GM10266 (cell line): ENCODE results near the gene SORCS2.

Source experiments
- DNase-seq: peaks from one replicate; pipeline ENCODE4 v3.0.0; 2012; ENCODE audit errors: extremely low spot score
- CTCF ChIP-seq: IDR thresholded peaks from 2 replicates; pipeline ENCODE4 v1.5.1; 2012; ENCODE audit warnings: mild to moderate bottlenecking, low read depth; ENCODE audit not compliant: control insufficient read depth, insufficient read depth; ENCODE audit errors: missing control alignments

Gene SORCS2

GRCh38 chr4:7516773-7517144, 324.4 kb downstream of the SORCS2 start:
- DNase-seq: no peak
- no peak for TF ChIP-seq CTCF

- no peak for DNase-seq
- no peak for TF ChIP-seq CTCF
These were observed 326.7 kb downstream of the SORCS2 start for GRCh38 chr4:7518871-7519637.

- DNase-seq: no peak
- TF ChIP-seq CTCF: no peak
These were observed 327.5 kb downstream of the SORCS2 start for GRCh38 chr4:7519638-7520376.

- no peak for TF ChIP-seq CTCF
- DNase-seq: no peak
These were observed 329.3 kb downstream of the SORCS2 start for GRCh38 chr4:7521666-7522065.

- DNase-seq: no peak
- no peak for TF ChIP-seq CTCF
These were observed 330.3 kb downstream of the SORCS2 start for GRCh38 chr4:7522452-7523220.

GRCh38 chr4:7523526-7523925, 331.2 kb downstream of the SORCS2 start:
- TF ChIP-seq CTCF: no peak
- DNase-seq: no peak
